PC-9 (cell line): ENCODE results near the gene CNTNAP2. TPM values are rescaled to one million over a fixed set of nuclear protein-coding genes. Genes with fewer than 3 reads are reported as not detected.

Experiments used
- BruUV-seq: library from RNA; stranded (reverse); fragments of 400-500 nt; replicated peaks from 2 replicates; lab custom pipeline; 2021; lab: Mats Ljungman, UMichigan
- CTCF ChIA-PET: fragments of 300-600 bp; sonication (Branson Sonifier 250); formaldehyde crosslinking; loops from one replicate; lab custom pipeline; 2022; ENCODE audit warnings: antibody characterized with exemption; lab: Charles Lee
- POLR2A ChIA-PET: fragments of 300-600 bp; sonication (Branson Sonifier 250); formaldehyde crosslinking; loops from one replicate; lab custom pipeline; 2022; ENCODE audit warnings: antibody characterized with exemption; ENCODE audit not compliant: unreplicated experiment; lab: Charles Lee
- DNase-seq, 2 experiments: peaks; one replicate each; pipeline versions ENCODE4 v3.0.0 to v3.0.0-alpha.2; 2015 to 2022; ENCODE audit warnings: mixed read lengths in 1 of 2
- H2AFZ ChIP-seq: fragments of 200-600 bp; sonication (generic); 2 replicates; pipeline ENCODE4 v1.8.1; 2017; ENCODE audit warnings: antibody characterized with exemption
- H3F3A ChIP-seq: fragments of 200-600 bp; sonication (generic); 2 replicates; pipeline ENCODE4 v1.8.1; 2017; ENCODE audit warnings: antibody characterized with exemption, mild to moderate bottlenecking, low read depth; ENCODE audit not compliant: insufficient read depth
- H3K27ac ChIP-seq: fragments of 200-600 bp; sonication (generic); 2 replicates; pipeline ENCODE4 v1.6.1; 2016; ENCODE audit warnings: mixed run types
- H3K27me3 ChIP-seq: fragments of 200-600 bp; sonication (generic); 2 replicates; pipeline ENCODE4 v1.6.1; 2016; ENCODE audit warnings: low read depth, mixed run types; ENCODE audit not compliant: insufficient read depth
- H3K36me3 ChIP-seq: fragments of 200-600 bp; sonication (generic); 2 replicates; pipeline ENCODE4 v1.6.1; 2016; ENCODE audit warnings: low read depth, mixed run types
- H3K4me1 ChIP-seq: fragments of 200-600 bp; sonication (generic); replicated peaks from 2 replicates; pipeline ENCODE4 v1.6.1; 2016; ENCODE audit warnings: mixed run types; ENCODE audit not compliant: insufficient read depth
- H3K4me2 ChIP-seq: fragments of 200-600 bp; sonication (generic); 2 replicates; pipeline ENCODE4 v1.6.1; 2017; ENCODE audit warnings: mixed run types
- H3K4me3 ChIP-seq: fragments of 200-600 bp; sonication (generic); 2 replicates; pipeline ENCODE4 v1.6.1; 2016; ENCODE audit warnings: mixed run types
- H3K79me2 ChIP-seq: fragments of 200-600 bp; sonication (generic); 2 replicates; pipeline ENCODE4 v1.6.1; 2017; ENCODE audit warnings: low read depth, mixed run types
- H3K9me2 ChIP-seq: fragments of 200-600 bp; sonication (generic); 2 replicates; pipeline ENCODE4 v1.8.1; 2017; ENCODE audit warnings: mild to moderate bottlenecking; ENCODE audit not compliant: insufficient read depth
- H3K9me3 ChIP-seq: fragments of 200-600 bp; sonication (generic); 2 replicates; pipeline ENCODE4 v1.8.1; 2016; ENCODE audit warnings: low read depth; ENCODE audit not compliant: insufficient read depth
- H4K20me1 ChIP-seq: fragments of 200-600 bp; sonication (generic); 2 replicates; pipeline ENCODE4 v1.8.1; 2017; ENCODE audit not compliant: insufficient read depth
- EZH2 ChIP-seq: fragments of 200-600 bp; sonication (generic); IDR thresholded peaks from 2 replicates; pipeline ENCODE4 v1.8.0; 2017; ENCODE audit warnings: antibody characterized with exemption, low read depth
- intact Hi-C: fragments of 100-400 bp; cut with micrococcal nuclease; formaldehyde crosslinking; loops from one replicate; pipeline ENCODE4 v1.10.0; 2022; ENCODE audit not compliant: unreplicated experiment
- total RNA-seq: library from RNA; stranded (reverse); gene quantifications from 2 replicates; pipeline ENCODE4 v1.2.3, GENCODE V29; 2021
- TF ChIP-seq, protein P1 (sequence below): fragments of 200-600 bp; sonication (generic); conservative IDR thresholded peaks from 2 replicates; pipeline ENCODE4 v1.6.1; 2017; ENCODE audit warnings: mixed run types, antibody characterized with exemption, mild to moderate bottlenecking, moderate library complexity

CNTNAP2 gene
- total RNA-seq, 1 experiment from 2014 or later = not detected

DNA sequence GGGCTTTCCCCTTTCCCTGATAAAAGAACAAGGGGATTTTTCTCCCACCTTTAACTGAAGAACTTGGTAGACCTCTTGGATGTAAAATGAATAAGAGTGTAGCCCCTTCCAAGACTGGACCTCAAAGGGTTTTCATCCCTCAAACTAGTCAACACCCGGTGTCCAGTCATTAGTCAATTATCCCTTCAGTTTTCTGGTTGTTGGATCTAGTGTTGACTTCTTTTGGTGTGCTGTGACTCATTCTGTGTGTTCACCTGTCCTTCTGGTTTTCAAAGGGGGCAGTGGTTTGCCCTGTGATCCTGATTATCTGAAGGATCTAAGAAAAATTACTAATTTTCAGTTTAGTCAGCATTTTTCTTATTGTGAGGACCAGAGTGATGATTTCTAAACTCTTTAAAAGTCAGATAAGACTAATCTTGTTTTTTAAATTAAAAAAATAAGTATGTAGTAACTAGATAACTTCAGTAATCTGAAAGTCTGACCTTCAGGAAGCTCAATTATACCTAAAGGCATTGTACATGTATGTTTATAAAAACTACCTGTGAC lies 583.5 kb downstream of the CNTNAP2 start:
- no peaks in the 10 kb centered on the region for H3K9me3 ChIP-seq
- no TSS peak for BruUV-seq
- ChIA-PET POLR2A (no interaction called here), CTCF (no interaction called here)
- H3K4me3 ChIP-seq = no peak overlapping the region
- no peaks in the 10 kb centered on the region for H3K36me3 ChIP-seq
- H3K79me2 ChIP-seq = no peaks in the 10 kb centered on the region
- no peaks in the 10 kb centered on the region for H3K9me2 ChIP-seq
- no peak for DNase-seq
- TF ChIP-seq, protein P1, sequence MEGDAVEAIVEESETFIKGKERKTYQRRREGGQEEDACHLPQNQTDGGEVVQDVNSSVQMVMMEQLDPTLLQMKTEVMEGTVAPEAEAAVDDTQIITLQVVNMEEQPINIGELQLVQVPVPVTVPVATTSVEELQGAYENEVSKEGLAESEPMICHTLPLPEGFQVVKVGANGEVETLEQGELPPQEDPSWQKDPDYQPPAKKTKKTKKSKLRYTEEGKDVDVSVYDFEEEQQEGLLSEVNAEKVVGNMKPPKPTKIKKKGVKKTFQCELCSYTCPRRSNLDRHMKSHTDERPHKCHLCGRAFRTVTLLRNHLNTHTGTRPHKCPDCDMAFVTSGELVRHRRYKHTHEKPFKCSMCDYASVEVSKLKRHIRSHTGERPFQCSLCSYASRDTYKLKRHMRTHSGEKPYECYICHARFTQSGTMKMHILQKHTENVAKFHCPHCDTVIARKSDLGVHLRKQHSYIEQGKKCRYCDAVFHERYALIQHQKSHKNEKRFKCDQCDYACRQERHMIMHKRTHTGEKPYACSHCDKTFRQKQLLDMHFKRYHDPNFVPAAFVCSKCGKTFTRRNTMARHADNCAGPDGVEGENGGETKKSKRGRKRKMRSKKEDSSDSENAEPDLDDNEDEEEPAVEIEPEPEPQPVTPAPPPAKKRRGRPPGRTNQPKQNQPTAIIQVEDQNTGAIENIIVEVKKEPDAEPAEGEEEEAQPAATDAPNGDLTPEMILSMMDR = no peak
- no peak for TF ChIP-seq EZH2
- H2AFZ ChIP-seq = no peak overlapping the region
- no peak overlapping the region for H3K27ac ChIP-seq
- H3K4me2 ChIP-seq = no peak overlapping the region
- H3F3A ChIP-seq = no peaks in the 10 kb centered on the region
- H3K4me1 ChIP-seq = no peaks in the 10 kb centered on the region
- intact Hi-C loops = no loop called here
- H4K20me1 ChIP-seq = no peaks in the 10 kb centered on the region
- H3K27me3 ChIP-seq = no peaks in the 10 kb centered on the region

- intact Hi-C loops = no loop called here
Observed at GRCh38 chr7:146701166-146701565, 584.6 kb downstream of the CNTNAP2 start.

GRCh38 chr7:146702898-146703297 lies 586.3 kb downstream of the CNTNAP2 start:
- Histone ChIP-seq H3K9me3 (no peaks in the 10 kb centered on the region), H3K4me1 (no peaks in the 10 kb centered on the region), H3K27me3 (no peaks in the 10 kb centered on the region), H3K36me3 (no peaks in the 10 kb centered on the region), H2AFZ (no peak overlapping the region), H3K79me2 (no peaks in the 10 kb centered on the region), H3F3A (no peaks in the 10 kb centered on the region), H3K27ac (no peak overlapping the region), H3K4me3 (no peak overlapping the region), H3K9me2 (no peaks in the 10 kb centered on the region), H3K4me2 (no peak overlapping the region), H4K20me1 (no peaks in the 10 kb centered on the region)
- CTCF ChIA-PET = no interaction called here
- DNase-seq = no peak
- intact Hi-C loops = no loop called here
- no peak for TF ChIP-seq EZH2
- TF ChIP-seq, protein P1 = no peak
- POLR2A ChIA-PET = no interaction called here
- no TSS peak for BruUV-seq

More at GRCh38 chr7:146701166-146701565, 584.6 kb downstream of the CNTNAP2 start:
- no peaks in the 10 kb centered on the region for H3F3A ChIP-seq
- TF ChIP-seq, protein P1 = no peak
- TF ChIP-seq EZH2 = no peak
- H3K4me2 ChIP-seq = no peak overlapping the region
- H3K9me2 ChIP-seq = no peaks in the 10 kb centered on the region
- H3K9me3 ChIP-seq = no peaks in the 10 kb centered on the region
- no peaks in the 10 kb centered on the region for H3K27me3 ChIP-seq
- H4K20me1 ChIP-seq = no peaks in the 10 kb centered on the region
- POLR2A ChIA-PET = no interaction called here
- no peak overlapping the region for H3K27ac ChIP-seq
- H3K4me3 ChIP-seq = no peak overlapping the region
- H3K4me1 ChIP-seq = no peaks in the 10 kb centered on the region
- H2AFZ ChIP-seq = no peak overlapping the region
- CTCF ChIA-PET = no interaction called here
- DNase-seq = no peak
- BruUV-seq = no TSS peak
- no peaks in the 10 kb centered on the region for H3K36me3 ChIP-seq
- H3K79me2 ChIP-seq = no peaks in the 10 kb centered on the region
